ENCODE measurements around the gene RASAL2. TPM values are rescaled to one million over a fixed set of nuclear protein-coding genes. Genes with fewer than 3 reads are reported as not detected.

The RASAL2 gene
- total and polyA plus RNA-seq, 9 of the 15 experiments (the other 6 are each of a cell fraction or from before 2014, with no cell fraction given): 0.13 to 1.0 (median 0.62) TPM

- no peak for TF ChIP-seq ZFP30 (CRISPR knock-in tag; IDR thresholded peaks at IDR 0.05; ENCODE audit: borderline replicate concordance)
- TF ChIP-seq ZNF316 (IDR thresholded peaks at IDR 0.05): peak; percentile 65
- TF ChIP-seq C11orf30 (IDR thresholded peaks at IDR 0.05; ENCODE audit: low read depth): peak; percentile 33; the same call in 1 of the 2 replicates
- no peak for TF ChIP-seq HNRNPK (IDR thresholded peaks at IDR 0.05; ENCODE audit: low read depth, low read length, poor library complexity, severe bottlenecking)
- TF ChIP-seq KDM5B (IDR thresholded peaks at IDR 0.05; ENCODE audit: insufficient replicate concordance, low read depth, low read length): no peak
- TF ChIP-seq CBX3 (IDR thresholded peaks at IDR 0.05; ENCODE audit: borderline replicate concordance in 1 of 2, low read length in 2 of 2): no peak
- no peak for TF ChIP-seq ZSCAN32 (CRISPR knock-in tag; IDR thresholded peaks at IDR 0.05)
- TF ChIP-seq IRF9 (tag; IDR thresholded peaks at IDR 0.05): no peak
- no peak for TF ChIP-seq CREB1 (IDR thresholded peaks at IDR 0.05)
- no peak for TF ChIP-seq CREB1 (CRISPR knock-in tag; IDR thresholded peaks at IDR 0.05)
- no peak for TF ChIP-seq CCNT2 (IDR thresholded peaks at IDR 0.05; ENCODE audit: borderline replicate concordance, extremely low read depth, insufficient read length, low read depth, low read length)
- TF ChIP-seq FOS (IDR thresholded peaks at IDR 0.05; ENCODE audit: extremely low read depth, insufficient read length): no peak
- no peak for TF ChIP-seq HOMEZ (CRISPR knock-in tag; IDR thresholded peaks at IDR 0.05)
- no peak for TF ChIP-seq MNT (conservative IDR thresholded peaks at IDR 0.05)
- no peak for TF ChIP-seq RBM14 (IDR thresholded peaks at IDR 0.05; ENCODE audit: borderline replicate concordance, insufficient read depth, low read depth, low read length)
Observed at GRCh38 chr1:178344513-178345091, 250.7 kb downstream of the RASAL2 start (continued).

Data from K562 (cell line).